ENCODE measurements around the gene CST5.
"Not testable (repeated sequence)": the region's sequence is repeated elsewhere in the genome, so short reads cannot be mapped to it uniquely, and the experiment has no call there.

CST5 gene

DNA sequence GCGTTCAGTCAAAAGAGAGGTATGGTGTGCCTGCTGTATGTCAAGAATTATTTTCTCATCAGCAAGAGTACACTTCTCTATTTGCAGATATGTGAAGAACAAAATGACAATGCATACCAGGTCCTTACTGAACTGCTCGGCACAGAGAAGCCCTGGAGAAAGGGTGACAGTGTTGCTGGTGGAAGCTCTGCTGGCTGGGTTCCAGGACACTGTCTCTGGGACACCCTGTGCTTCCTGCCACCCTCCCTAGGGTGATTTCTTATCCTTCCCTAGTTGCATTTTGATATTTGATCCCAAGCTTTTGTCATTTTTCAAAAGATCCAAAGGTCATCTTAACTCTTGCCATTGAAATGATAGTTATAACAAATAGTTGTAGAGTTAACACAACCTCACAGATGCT, 8.3 kb upstream of the CST5 start:
- DNase-seq, result no peak

DNA sequence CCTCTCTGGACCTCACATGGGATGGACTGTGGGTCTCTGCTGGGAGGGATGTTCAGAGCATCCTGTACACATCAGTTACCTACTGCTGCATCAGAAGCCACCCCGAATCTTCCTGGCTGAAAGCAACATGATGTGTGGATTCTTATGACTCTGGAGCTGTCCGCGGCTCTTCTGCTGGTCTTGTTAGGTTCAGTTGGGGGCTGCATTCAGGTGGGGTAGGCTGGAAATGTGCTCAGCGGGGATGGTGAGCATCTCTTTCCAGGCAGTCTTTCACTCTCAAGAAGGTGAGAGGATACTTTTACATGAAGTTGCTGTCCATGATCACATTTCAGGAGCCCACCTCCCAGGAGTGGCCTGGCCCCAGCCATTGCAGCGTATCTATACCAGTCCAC, 5.2 kb upstream of the CST5 start:
- no peak for DNase-seq

GRCh38 chr20:23884136-23884770, 4.7 kb upstream of the CST5 start:
- no peak for DNase-seq

DNA sequence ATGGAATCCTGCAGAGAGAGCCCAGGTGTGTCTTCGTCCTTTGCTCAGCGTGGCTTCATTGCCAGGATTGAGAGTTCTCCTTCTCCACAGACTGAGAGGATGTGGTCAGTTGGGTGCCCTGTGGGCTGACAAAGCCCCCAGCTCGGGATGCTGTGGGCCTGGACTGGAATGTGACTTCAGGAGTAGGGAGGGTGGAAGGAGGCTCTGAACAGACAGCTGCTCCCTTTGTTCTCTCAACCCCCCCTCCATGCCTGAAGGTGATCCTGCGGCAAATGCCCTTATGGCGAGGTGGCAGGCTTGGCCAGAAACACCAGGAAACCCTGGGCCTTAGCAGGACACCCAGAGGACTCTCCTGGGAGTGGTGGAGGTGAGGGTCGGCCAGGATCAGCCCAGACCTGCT, 1.8 kb upstream of the CST5 start:
- no peak for DNase-seq

GRCh38 chr20:23880417-23880816, 869 bp upstream of the CST5 start:
- DNase-seq, result no peak

DNA sequence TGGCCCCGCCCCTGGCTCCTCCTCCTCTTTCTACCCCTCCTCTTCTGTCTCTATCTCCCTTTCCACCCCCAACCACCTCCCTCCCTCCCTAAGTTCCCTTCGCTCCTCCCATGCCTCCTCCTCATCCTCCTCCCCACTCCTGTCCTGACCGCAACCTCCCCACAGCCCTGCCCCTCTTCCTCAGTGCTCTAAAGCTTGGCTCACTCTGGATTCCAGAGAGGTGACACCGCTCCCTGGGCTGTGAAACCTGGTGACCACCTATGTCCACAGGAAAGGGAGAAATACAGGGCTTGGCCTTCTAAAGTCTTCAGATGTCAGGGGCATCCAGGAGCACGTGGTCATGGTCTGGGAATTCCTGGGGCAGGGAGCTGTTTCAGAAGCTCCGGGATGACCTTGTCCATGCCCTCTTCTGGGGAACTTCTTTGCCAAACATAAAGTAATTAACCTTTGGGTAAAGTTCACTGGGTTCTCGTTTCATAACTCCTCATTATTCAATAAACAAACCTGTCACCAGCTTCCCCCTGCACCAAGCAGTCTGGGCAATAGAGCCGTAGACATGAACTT, 345 bp upstream of the CST5 start:
- no peak for DNase-seq

- no peak for DNase-seq
These were observed 761 bp downstream of the CST5 start for GRCh38 chr20:23878787-23879186.

DNA sequence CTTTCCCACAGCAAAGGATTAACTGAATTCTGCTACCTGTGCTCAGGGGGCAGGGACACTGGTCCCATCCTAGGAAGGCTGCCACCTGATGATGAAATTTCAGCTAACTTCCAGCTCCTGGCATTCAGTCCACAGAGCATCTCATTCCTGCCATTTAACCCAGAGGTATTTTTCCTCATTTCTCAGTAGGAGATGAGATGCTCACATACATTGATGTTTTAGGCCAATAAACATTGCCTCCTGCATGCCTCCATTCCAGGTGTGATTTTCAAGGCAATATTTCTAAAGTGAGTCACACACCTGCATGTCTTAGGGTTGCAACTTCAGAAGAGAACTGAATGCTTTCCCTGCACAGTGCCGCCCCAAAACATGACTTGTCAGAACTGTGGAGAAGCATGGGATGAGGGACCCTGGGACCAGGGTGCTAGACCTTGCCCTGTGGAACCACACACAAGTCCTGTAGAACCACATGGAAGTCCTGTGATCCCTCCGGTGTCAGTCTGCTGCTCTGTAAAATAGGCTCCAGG, 1.5 kb downstream of the CST5 start:
- DNase-seq, result not testable (repeated sequence)

DNA sequence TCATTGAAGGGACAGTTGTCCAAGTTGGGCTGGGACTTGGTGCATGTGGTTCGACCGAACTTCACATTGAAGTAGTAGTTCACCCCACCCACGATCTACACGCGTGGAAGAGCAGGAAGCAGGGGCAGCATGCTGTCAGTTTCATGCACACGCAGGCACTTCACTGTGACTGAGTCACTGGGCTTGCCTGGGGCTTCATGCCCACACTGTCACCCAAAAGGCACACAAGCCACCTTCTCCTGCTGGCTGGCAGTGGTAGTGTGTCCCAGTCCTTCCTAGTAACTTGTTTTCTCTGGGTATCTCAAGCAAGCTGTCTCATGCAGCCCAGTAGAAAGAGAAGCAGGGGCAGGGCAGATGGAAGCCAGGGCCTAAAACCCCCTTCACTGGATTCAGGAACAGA, 2.0 kb downstream of the CST5 start:
- no peak for DNase-seq

DNA sequence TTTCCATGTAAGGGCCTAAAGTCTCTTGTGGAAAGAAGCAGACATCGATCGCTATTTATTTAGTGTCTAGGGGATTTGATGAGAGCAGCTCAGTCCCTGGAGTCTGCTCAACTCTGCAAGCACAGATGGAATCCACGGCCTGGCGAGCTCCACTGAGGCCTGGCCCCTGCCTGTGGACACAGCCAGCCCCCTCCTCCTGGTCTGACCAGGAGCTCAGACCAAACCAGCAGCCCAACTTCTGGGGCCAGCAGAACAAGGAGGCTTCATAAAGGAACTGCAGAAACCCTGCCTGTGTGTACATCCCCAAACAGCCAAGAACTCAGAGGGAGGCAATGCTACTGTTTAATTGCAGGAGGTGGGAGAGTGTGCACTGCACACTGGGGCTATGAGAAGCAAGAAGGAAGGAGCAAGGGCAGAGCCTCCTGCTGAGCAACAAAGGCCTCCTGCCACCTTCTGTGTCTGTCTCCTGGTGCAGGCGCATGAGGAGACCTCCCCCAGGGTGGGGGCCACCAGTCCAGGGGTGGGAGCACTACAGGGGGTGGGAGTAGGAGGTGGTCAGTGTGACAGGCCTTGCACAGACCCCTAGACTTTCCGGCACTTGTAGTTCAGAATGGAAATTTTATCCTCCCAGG, 3.8 kb downstream of the CST5 start:
- DNase-seq, result no peak

- no peak for DNase-seq
These were observed 4.8 kb downstream of the CST5 start for GRCh38 chr20:23874747-23875146.

DNA sequence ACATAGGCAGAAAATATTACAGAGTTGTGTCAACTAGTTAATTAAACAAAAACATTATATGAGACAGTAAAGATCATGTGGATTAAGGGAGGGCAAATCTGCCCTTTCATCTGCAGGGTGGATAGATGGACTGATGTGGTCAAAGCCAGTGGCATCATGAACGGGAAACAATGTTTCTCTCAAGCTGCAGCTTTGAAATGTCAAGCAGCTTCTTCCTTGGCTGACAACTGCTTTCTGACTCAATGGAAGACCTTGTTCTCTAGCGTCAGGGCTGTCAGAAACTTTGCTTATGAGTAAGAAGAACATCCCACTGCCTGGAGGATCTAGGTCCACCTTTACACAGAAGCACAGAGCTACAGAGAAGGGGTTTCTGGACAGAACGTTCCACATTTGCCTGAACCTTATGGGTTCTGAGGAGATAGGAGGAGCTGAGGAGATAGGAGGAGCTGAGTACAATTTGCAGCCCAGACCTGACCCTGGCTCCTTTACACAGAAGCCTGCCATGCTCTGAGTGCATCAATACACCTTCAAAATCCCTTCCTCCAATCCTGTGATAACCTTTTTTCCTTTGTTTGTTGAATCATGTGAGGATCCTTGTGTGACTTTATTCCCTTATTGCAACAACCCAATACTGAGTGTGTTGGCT, 6.1 kb downstream of the CST5 start:
- DNase-seq, result no peak

DNA sequence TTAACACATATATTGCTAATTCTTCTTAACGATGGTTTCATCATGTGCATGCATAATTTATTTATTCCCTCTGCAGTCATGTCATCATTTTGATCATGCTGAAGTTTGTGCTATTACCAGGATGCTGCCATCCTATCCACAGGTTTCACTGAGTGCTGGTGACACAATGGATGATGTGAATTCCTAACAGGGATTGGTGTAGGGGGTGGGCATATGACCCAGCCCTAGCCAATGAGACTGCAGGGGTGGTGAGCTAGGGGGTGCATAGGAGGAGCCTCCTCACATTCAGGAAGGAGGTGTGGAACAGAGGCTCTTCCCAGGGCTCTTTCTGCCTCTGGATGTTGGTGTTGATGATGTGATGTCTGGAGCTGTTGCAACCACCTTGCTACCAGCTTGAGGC, 7.5 kb downstream of the CST5 start:
- no peak for DNase-seq

GRCh38 chr20:23870461-23870860, 9.1 kb downstream of the CST5 start:
- DNase-seq, result no peak

- no peak for DNase-seq
These were observed 10.0 kb downstream of the CST5 start for GRCh38 chr20:23869520-23869919.

DNA sequence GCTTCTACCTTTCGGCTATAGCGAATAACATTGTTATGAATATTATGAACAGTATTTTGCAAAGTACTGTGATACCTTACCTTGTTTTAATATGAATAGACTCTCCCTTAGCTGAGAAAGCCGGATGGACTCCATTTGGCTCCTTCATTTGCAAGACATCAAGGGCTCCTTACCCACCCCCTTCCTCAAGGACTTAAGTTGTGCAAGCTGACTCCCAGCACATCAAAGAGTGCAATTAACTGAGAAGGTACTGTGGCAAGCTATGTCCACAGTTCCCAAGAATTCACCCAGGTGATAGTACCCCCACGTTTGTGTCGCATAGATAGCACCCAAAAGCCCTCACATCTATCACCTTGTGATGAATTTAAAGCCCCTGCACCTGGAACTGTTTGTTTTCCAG, 11.2 kb downstream of the CST5 start:
- no peak for DNase-seq

DNA sequence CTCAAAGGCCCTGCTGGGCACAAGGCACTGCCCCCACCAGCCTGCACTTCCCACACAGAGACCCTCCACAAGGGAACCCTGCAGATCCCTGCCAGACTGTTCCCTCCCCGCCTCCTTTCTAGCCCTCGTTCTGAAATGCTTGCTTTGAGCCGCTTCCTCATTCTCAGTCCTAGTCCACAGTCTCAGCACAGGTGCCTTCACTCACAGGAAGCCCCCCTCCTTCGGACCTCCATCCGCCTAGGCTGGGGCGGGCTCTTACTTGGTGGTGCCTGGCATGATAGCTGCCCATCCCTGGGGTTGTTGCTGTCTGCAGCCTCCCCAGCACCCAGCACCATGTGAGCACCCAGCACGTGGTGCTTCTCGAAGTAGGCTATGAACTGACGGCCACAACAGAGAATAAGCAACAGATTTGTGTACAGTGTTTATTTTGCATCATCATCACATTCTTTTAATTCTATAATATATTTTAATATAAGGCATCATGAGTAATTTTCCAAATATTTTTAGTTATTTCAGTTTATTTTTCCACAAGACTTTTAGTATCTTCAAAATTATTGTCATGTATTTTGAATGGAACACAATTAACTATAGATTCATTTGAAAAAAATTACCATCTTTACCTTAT, 12.3 kb downstream of the CST5 start:
- no peak for DNase-seq

DNA sequence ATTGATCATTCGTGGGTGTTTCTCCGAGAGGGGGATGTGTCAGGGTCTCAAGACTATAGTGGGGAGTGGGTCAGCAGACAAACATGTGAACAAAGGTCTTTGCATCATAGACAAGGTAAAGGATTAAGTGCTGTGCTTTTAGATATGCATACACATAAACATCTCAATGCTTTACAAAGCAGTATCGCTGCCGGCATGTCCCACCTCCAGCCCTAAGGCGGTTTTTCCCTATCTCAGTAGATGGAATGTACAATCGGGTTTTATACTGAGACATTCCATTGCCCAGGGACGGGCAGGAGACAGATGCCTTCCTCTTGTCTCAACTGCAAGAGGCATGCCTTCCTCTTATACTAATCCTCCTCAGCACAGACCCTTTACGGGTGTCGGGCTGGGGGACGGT, 18.8 kb downstream of the CST5 start:
- not testable (repeated sequence) for DNase-seq

DNA sequence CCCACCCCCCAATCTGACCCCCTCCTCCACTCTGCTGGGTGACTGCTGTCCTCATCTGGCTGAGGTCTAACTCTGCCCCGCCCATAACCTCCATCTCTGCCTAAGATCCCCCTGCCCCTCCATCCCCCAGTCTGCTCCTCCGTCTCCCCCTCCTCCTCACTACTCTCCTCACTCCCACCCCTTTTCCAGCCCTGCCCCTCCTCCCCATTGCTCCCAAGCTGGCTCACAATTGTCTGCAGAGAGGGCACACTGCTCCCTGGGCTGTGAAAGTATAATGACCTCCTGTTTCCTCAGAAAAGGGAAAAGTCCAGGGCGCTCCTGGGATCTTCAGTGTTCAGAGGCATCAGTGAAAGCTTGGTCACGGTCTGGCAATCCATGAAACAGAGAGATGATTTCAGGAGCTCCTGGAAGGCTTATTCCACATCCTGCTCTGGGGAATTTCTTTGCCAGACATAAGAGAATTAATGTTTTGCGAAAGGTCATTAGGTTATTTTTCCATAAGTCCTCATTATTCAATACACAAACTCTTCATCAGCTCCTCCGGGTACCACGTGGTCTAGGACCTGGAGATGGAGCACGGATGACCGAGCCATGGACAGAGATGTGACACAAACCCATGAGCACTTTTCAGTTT, 21.5 kb downstream of the CST5 start:
- DNase-seq, result no peak

- no peak for DNase-seq
These were observed 22.8 kb downstream of the CST5 start for GRCh38 chr20:23856736-23857135.

GRCh38 chr20:23856226-23856625, 23.3 kb downstream of the CST5 start:
- no peak for DNase-seq

DNA sequence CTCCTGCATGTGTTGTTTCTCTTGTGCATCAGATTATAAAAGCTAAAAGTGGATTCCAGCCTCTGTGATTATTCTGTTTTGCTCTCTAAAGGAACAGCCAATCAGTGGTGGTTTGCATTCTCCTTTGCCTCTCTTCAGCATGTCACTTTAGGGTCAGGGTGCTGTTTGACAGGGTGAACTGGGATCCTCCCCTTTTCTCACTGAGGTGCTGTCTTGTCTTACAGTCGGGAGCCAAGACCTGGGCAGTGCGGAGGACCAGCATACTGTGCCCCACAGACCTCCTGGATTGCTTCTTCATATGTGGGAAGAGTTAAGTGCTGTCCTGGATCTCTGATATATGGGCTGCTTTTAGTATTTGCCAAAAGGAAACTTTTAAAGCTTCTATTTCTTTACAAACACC, 37.9 kb downstream of the CST5 start:
- DNase-seq, result no peak

DNA sequence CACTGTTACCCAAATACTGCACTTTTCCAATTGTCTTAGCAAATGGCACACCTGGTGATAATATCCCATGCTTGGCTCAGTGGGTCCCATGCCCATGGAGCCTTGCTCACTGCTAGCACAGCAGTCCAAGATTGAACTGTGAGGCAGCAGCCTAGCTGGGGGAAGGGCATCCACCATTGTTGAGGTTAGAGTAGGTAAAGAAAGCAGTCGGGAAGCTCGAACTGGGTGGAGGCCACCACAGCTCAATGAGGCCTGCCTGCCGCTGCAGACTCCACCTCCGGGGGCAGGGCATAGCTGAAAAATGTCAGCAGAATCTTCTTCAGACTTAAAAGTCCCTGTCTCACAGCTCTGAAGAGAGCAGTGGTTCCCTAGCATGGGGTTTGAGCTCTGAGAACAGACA, 43.8 kb downstream of the CST5 start:
- DNase-seq, result no peak
